Central memory CD8-positive, alpha-beta T cell (primary cell): ENCODE data around the gene CCDC185.
"Not testable (repeated sequence)": the region's sequence is repeated elsewhere in the genome, so short reads cannot be mapped to it uniquely, and the experiment has no call there.

Experiments
- ATAC-seq: fragments of 150-1000 bp; cut with Tn5 transposase; replicated peaks from 2 replicates; pipeline ENCODE4 v1.10.0; 2022; ENCODE audit warnings: mild to moderate bottlenecking, moderate FRiP score, moderate number of reproducible peaks; ENCODE audit not compliant: poor library complexity, severe bottlenecking; ENCODE audit errors: extremely low read depth
- DNase-seq, 2 donors: peaks; one replicate each; pipeline ENCODE4 v3.0.0; 2021; ENCODE audit warnings: low spot score in 2 of 2
- H3K27ac Mint-ChIP-seq: one replicate; pipeline ENCODE4 v1.8.0; 2022; ENCODE audit warnings: low read depth, mild to moderate bottlenecking, moderate library complexity, mixed read lengths
- H3K27me3 Mint-ChIP-seq: one replicate; pipeline ENCODE4 v1.8.0; 2022; ENCODE audit warnings: mixed read lengths
- H3K36me3 Mint-ChIP-seq: one replicate; pipeline ENCODE4 v1.8.0; 2022; ENCODE audit warnings: mild to moderate bottlenecking, moderate library complexity, mixed read lengths; ENCODE audit not compliant: insufficient read depth
- H3K4me1 Mint-ChIP-seq: one replicate; pipeline ENCODE4 v1.8.0; 2022; ENCODE audit warnings: mixed read lengths
- H3K4me3 Mint-ChIP-seq: one replicate; pipeline ENCODE4 v1.8.0; 2022; ENCODE audit warnings: mild to moderate bottlenecking, moderate library complexity, mixed read lengths
- H3K9me3 Mint-ChIP-seq: one replicate; pipeline ENCODE4 v1.8.0; 2022; ENCODE audit warnings: mixed read lengths

CCDC185 gene

DNA sequence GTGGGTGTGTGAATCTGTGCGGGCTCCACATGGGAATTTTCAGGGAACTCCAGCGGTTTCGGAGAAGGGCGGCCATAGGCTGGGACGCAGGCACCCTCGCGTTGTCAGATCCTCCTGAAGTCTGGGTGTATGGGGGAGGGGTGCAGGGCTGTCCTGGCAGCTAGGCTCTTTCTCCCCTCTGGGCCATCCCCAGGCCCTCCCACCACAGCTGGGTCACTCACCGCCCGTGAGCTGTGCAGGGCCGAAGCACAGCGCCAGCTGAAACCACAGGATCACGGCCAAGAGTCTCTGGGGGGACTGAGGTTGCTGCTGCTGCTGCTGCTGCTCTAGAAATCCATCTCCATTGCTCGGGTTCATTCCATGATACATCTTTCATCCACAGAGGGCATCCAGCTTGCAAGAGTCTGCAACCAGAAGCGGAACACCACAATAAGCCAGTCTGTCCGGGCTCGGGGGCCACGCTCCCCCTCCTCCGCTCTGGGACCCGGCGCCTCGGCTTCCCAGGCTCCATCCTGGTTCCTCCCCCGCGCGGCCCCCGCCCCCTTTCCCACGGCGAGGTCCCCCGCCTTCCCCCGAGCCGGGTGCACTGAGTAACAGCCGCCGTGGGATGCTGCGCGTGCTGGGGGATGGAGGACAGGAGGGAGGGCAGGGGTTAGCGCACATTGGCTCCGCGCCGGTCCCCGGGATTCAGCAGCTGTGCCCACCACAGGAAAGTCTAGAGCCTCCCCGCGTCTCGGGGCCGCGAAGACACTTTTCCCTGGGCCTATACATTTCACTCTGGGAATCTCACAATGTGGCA is 30.0 kb upstream of the CCDC185 start:
- peak; percentile 41 for ATAC-seq
- Mint-ChIP-seq H3K27me3 (peaks cover 59% of the 10 kb centered on the region), H3K27ac (no peak overlapping the region), H3K4me1 (peaks cover 5% of the 10 kb centered on the region), H3K9me3 (no peaks in the 10 kb centered on the region), H3K4me3 (peak overlapping the region; percentile 77), H3K36me3 (peaks cover 4% of the 10 kb centered on the region)
- DNase-seq = no peak

DNA sequence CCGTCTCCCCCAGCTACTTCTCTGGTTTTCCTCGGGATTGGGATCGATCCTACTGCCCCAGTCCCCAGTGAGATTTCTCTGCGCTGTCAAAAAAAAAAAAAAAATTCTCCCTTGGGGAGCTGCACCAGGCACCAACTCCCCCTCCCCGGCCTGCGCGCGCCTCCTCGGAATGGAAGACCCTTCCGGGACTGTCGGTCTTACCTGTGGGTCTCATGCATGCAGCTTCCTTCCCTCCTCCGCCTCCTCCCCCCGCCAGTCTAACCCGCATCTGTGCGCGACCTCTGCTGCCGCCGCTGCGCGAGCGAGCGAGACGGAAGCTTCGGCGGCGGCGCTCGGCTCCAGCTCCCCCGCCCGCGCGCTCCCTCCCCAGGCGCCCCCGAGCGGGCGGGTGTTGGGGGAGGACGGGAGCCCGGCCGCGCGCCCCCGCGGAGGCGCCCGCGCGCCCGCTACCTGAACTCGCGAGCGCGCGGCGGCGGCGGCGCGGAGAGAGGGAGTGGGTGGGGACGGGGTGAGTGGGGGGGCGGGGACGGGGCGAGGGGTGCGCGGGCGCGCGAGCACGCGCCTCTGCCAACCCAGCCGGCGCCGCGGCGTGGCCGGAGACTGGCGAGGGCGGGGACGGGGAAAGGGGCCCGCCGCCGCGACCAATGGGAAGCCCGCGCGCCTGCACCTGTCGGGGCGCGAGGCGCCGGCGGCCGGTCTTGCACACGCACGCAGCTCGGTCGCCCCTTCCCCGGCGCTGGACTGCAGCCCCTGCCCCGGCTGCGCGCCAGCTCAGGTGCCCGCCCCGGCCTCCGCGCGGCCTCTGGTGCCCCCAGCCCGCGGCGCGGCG is 29.1 kb upstream of the CCDC185 start, which contains the start of gene SUSD4:
TSS of gene SUSD4 (minus strand) at position 321 of the 829 bp plus-strand sequence. CDS start 751 bp downstream, outside the sequence.
- Mint-ChIP-seq H3K9me3 (no peaks in the 10 kb centered on the region), H3K36me3 (peaks cover 4% of the 10 kb centered on the region), H3K4me3 (peak within 1 kb of the TSS; percentile 77), H3K27ac (no peak within 1 kb of the TSS), H3K27me3 (peaks cover 56% of the 10 kb centered on the region), H3K4me1 (peaks cover 5% of the 10 kb centered on the region)
- ATAC-seq (peak; percentile 70), DNase-seq (peak; percentile 18 to 25)

DNA sequence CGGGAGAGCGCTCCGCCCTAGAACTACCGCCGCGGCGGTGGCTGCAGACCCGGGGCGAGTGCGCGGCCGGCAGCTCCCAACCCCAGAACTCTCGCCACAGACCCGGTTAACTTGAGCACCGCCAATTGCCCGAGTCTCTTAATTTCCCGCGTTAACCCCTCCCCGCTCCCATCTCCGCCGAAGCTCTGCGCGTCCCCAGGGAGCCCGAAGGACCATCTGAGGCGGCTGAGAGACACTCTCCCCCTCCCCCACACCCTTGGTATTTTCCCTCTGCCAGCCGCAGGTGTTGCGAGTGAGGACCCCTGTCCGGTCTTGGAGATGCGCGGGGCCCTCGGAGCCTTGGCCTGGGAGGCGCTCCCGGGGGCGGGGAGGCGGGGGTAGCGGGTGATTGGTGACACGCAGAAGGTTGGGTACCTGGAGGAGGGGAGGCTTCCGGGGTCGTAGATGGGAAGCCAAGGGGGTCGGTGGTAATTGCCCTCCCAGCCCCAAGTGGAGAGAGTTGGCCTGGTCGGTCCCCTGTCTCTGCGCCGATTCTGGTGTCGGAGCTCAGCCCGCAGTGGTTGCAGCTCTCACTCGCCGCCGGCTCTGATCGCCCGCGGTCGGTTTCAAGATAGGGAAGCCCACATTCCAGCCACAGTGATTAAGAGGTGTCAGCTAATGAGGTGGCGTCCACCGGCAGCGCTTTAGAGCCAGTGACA is 28.4 kb upstream of the CCDC185 start:
- ATAC-seq (no peak), DNase-seq (no peak)
- no peak overlapping the region for H3K27ac Mint-ChIP-seq
- peaks cover 5% of the 10 kb centered on the region for H3K4me1 Mint-ChIP-seq
- no peaks in the 10 kb centered on the region for H3K9me3 Mint-ChIP-seq
- peak overlapping the region; percentile 73 for H3K4me3 Mint-ChIP-seq
- peaks cover 4% of the 10 kb centered on the region for H3K36me3 Mint-ChIP-seq
- H3K27me3 Mint-ChIP-seq = peaks cover 55% of the 10 kb centered on the region

DNA sequence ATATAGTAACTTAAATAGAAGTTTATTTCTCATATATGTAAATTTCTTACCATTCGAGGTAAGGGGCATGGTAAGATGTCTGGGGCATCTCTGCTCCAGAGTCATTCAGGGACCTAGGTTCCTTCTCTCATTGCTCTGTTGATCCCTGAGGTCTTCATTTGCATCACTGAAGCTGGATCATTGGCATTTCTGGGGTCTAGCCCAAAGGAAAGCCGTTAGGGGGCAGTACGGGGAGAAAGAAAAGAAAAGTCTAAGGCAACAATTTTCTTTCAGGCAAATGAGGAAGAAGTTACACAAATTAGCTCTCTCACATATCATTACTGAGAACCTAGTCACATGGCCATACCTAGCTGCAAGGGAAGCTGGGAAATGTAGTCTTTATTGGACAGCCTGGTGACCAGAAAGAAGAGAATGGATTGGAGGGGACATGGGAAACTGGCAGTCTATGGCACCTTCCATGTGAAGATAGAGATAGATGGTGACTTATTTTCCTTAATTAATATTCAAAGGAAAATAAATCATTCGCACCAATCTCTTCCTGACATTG is 19.1 kb upstream of the CCDC185 start:
- Mint-ChIP-seq H3K4me1 (no peaks in the 10 kb centered on the region), H3K27me3 (peaks cover 72% of the 10 kb centered on the region), H3K36me3 (no peaks in the 10 kb centered on the region), H3K27ac (no peak overlapping the region), H3K9me3 (no peaks in the 10 kb centered on the region), H3K4me3 (no peak overlapping the region)
- no peak for DNase-seq
- ATAC-seq = no peak

DNA sequence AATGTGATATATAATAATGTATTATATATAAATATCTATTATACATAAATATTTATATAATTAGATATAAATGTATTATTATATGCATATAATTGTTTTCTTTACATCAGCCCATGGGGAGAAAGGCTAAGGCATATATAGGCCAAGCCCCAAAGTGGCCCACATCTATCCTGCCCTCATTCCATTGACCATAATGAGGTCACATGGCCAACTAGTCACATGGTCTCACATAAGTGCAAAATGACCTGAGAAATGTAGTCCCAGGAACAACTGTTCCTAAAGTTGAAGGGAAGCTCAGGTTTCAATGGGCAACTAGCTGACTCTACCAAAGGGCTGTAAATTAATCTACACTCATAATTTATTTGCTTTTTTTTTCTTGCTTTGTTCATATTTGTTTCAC is 14.5 kb upstream of the CCDC185 start:
- H3K36me3 Mint-ChIP-seq = no peaks in the 10 kb centered on the region
- no peak overlapping the region for H3K4me3 Mint-ChIP-seq
- H3K27ac Mint-ChIP-seq = no peak overlapping the region
- ATAC-seq = no peak
- H3K27me3 Mint-ChIP-seq = peaks cover 60% of the 10 kb centered on the region
- H3K9me3 Mint-ChIP-seq = no peaks in the 10 kb centered on the region
- no peak for DNase-seq
- H3K4me1 Mint-ChIP-seq = no peaks in the 10 kb centered on the region

DNA sequence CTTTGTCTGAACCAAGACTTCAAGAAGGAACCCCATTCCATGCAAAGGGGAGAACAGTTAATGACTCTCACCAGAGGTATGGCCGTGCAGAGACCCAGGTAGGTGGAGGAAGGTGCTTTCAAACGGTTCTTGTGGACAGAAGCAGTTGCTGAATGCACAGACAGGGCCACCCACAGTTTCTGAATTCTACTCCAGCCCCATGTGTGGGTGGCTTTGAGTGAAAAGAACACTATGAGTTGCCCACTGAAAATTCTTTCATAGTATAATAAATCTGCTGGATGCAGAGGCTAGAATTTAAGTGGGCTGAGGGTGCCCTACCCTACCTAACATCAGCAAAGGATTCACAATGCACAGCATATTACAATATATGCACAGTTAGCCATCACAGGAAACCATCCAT is 7.2 kb upstream of the CCDC185 start:
- Mint-ChIP-seq H3K27ac (no peak overlapping the region), H3K9me3 (no peaks in the 10 kb centered on the region), H3K27me3 (peaks cover 39% of the 10 kb centered on the region), H3K36me3 (no peaks in the 10 kb centered on the region), H3K4me3 (no peak overlapping the region), H3K4me1 (no peaks in the 10 kb centered on the region)
- no peak for ATAC-seq
- DNase-seq = no peak

DNA sequence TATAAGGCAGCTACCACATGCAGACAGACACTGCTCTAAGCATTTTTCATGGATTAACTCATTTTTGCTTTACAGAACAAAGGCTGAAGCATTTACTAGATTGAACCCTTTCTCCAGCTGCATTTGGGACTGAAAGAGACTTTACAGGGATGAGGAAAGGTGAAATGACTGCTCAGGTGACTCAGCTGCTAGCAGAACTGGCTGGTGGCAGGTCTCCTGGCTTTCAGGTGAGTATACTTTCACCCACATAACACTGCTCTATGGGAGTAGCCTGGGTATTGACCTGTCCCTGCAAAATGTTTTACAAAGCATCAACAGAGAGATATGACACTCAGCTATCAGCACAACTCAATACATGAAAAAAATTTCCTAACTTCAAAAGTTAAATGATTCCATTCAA is 2.6 kb upstream of the CCDC185 start:
- peaks cover 5% of the 10 kb centered on the region for H3K9me3 Mint-ChIP-seq
- H3K4me1 Mint-ChIP-seq = no peaks in the 10 kb centered on the region
- no peaks in the 10 kb centered on the region for H3K36me3 Mint-ChIP-seq
- peaks cover 52% of the 10 kb centered on the region for H3K27me3 Mint-ChIP-seq
- ATAC-seq = no peak
- DNase-seq = no peak
- H3K27ac Mint-ChIP-seq = no peak overlapping the region
- H3K4me3 Mint-ChIP-seq = no peak overlapping the region

DNA sequence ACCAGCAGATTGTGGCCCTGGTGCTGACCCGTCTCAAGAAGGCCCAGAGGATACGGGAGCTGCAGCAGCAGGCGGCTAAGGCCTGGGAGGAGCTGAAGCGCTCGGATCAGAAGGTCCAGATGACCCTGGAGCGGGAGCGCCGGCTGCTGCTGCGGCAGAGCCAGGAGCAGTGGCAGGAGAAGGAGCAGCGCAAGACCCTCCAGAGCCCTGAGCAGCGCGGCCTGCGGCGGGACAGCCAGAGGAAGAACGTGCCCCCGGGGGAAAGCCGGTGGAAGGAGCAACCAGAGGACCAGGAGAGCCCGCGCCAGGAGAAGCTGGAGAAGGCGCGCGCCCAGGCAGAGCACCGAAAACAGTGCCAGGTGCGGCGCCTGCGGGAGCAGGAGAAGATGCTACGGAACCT is 1.0 kb downstream of the CCDC185 start:
- no peak for ATAC-seq
- Mint-ChIP-seq H3K27me3 (peaks cover 47% of the 10 kb centered on the region), H3K4me1 (no peaks in the 10 kb centered on the region), H3K4me3 (no peak overlapping the region), H3K9me3 (peaks cover 5% of the 10 kb centered on the region), H3K27ac (no peak overlapping the region), H3K36me3 (no peaks in the 10 kb centered on the region)
- DNase-seq = no peak

DNA sequence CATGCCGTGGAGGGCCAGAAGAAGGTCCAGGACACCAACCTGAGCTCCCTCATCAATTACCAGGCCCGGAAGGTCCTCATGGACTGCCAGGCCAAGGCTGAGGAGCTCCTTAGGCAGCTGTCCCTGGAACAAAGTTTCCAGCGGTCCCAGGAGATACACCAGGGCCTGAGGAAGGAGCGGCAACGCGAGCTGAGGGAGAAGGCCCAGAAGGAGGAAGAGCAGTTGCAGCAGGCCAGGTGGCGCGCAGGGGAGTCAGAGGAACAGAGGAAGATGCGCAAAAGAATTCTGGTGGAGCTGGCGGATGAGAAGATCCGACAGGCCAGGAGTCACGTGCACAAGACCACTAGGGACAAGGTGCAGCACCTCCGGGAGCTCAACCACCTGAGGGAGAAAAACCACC is 1.5 kb downstream of the CCDC185 start:
- H3K27me3 Mint-ChIP-seq = peaks cover 43% of the 10 kb centered on the region
- no peak overlapping the region for H3K4me3 Mint-ChIP-seq
- no peak overlapping the region for H3K27ac Mint-ChIP-seq
- ATAC-seq = no peak
- no peak for DNase-seq
- peaks cover 5% of the 10 kb centered on the region for H3K9me3 Mint-ChIP-seq
- H3K4me1 Mint-ChIP-seq = no peaks in the 10 kb centered on the region
- no peaks in the 10 kb centered on the region for H3K36me3 Mint-ChIP-seq

DNA sequence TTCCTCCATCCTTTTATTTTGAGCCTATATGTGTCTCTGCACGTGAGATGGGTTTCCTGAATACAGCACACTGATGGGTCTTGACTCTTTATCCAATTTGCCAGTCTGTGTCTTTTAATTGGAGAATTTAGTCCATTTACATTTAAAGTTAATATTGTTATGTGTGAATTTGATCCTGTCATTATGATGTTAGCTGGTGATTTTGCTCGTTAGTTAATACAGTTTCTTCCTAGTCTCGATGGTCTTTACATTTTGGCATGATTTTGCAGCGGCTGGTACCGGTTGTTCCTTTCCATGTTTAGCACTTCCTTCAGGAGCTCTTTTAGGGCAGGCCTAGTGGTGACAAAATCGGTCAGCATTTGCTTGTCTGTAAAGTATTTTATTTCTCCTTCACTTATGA is 6.2 kb downstream of the CCDC185 start:
- ATAC-seq, H3K36me3 Mint-ChIP-seq, H3K27ac Mint-ChIP-seq, H3K4me3 Mint-ChIP-seq, DNase-seq, H3K4me1 Mint-ChIP-seq: not testable (repeated sequence)
- Mint-ChIP-seq H3K9me3 (peaks cover 10% of the 10 kb centered on the region), H3K27me3 (peaks cover 33% of the 10 kb centered on the region)

DNA sequence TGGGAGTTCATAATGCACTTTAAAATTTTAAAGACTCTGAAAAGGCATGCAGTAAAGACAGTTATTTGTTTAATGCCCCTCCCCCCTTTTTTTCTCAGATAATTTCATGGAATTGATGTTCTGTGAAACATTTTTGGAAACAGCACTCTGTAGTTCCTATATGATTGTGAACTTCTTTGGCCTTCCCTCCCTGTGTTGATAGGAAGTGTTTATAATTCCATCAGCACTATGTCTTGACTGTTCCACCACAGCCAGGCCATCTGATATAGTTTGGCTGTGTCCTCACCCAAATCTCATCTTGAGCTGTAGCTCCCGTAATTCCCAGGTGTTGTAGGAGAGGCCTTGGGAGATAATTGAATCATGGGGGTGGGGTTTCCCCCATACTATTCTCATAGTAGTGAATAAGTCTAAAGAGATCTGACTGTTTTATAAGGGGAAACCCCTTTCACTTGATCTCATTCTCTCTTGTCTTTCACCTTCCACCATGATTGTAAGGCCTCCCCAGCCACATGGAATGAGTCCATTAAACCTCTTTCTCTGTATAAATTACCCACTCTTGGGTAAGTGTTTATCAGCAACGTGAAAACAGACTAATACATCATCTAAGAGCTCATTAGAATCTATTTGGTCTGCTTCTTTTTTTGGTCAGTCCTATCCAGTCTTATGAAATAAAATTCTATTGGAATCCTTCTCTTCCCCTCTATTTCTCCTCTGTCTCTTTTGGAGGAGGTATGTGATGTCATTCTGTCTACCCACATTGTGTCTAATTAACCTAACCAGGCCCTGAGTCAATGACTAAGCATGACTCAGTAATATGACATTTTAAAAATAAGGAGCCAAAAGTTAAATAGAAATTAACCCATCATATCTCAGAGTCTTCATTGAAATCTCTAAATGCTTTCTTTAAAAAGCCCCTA is 8.9 kb downstream of the CCDC185 start:
- H3K4me1 Mint-ChIP-seq = no peaks in the 10 kb centered on the region
- no peak for DNase-seq

More for the DNA sequence above, 8.9 kb downstream of the CCDC185 start:
- H3K9me3 Mint-ChIP-seq = peaks cover 5% of the 10 kb centered on the region
- no peak for ATAC-seq
- peaks cover 51% of the 10 kb centered on the region for H3K27me3 Mint-ChIP-seq
- no peak overlapping the region for H3K4me3 Mint-ChIP-seq
- H3K36me3 Mint-ChIP-seq = no peaks in the 10 kb centered on the region
- no peak overlapping the region for H3K27ac Mint-ChIP-seq
